B cell (primary cell): ENCODE results near the gene GALNT17. TPM values are rescaled to one million over a fixed set of nuclear protein-coding genes. Genes with fewer than 3 reads are reported as not detected.
"Not testable (repeated sequence)": the region's sequence is repeated elsewhere in the genome, so short reads cannot be mapped to it uniquely, and the experiment has no call there.

ENCODE experiments used
- ATAC-seq: fragments of 200-7000 bp; cut with Tn5 transposase; one replicate; pipeline ENCODE4 v1.10.0; 2021; ENCODE audit warnings: low read depth, mild to moderate bottlenecking, moderate number of reproducible peaks, moderate library complexity
- CTCF ChIA-PET: fragments of 350-600 bp; sonication (Branson Sonifier 250); formaldehyde crosslinking; loops from one replicate; lab custom pipeline; 2021; ENCODE audit warnings: antibody characterized with exemption, inconsistent platforms; lab: Charles Lee
- POLR2A ChIA-PET: fragments of 350-600 bp; sonication (Branson Sonifier 250); formaldehyde crosslinking; loops from one replicate; lab custom pipeline; 2021; ENCODE audit warnings: antibody characterized with exemption; lab: Charles Lee
- DNase-seq: peaks from one replicate; pipeline ENCODE4 v3.0.0; 2013
- H2AFZ ChIP-seq: 2 replicates; pipeline ENCODE4 v1.6.1; 2012; ENCODE audit warnings: mild to moderate bottlenecking, low read depth, low read length; ENCODE audit not compliant: insufficient read depth, poor library complexity, severe bottlenecking
- H3K27ac ChIP-seq, 2 donors: 1 replicate in 1 of 2; 2 replicates in 1 of 2; pipeline ENCODE4 v1.5.1; 2012 to 2013; ENCODE audit warnings: low read length in 2 of 2, mild to moderate bottlenecking in 2 of 2, moderate library complexity in 1 of 2
- H3K27me3 ChIP-seq, 4 experiments: fragments of 200-600 bp in 1 of 4; sonication (generic) in 1 of 4; replicated peaks in 1 of 4; 1 replicate in 2 of 4; 2 replicates in 2 of 4; pipeline versions ENCODE4 v1.6.1 to v1.7.0; 2013 to 2016; ENCODE audit warnings: low read length in 3 of 4, mild to moderate bottlenecking in 2 of 4, mixed read lengths in 1 of 4, moderate library complexity in 1 of 4; ENCODE audit not compliant: insufficient read depth in 4 of 4, control insufficient read depth in 3 of 4; ENCODE audit errors: control extremely low read depth in 1 of 4
- H3K36me3 ChIP-seq, 2 experiments: replicated peaks in 1 of 2; 1 replicate in 1 of 2; 2 replicates in 1 of 2; pipeline versions ENCODE4 v1.6.1 to v1.7.1; 2013; ENCODE audit warnings: low read length in 1 of 2; ENCODE audit not compliant: insufficient read depth in 2 of 2, control insufficient read depth in 1 of 2; ENCODE audit errors: control extremely low read depth in 1 of 2, extremely low read depth in 1 of 2
- H3K4me1 ChIP-seq, 2 donors: fragments of 200-600 bp in 1 of 2; sonication (generic) in 1 of 2; 1 replicate in 1 of 2; 2 replicates in 1 of 2; pipeline versions ENCODE4 v1.5.1 to v1.6.1; 2013 to 2017; ENCODE audit warnings: low read length in 2 of 2; ENCODE audit not compliant: control insufficient read depth in 2 of 2, insufficient read depth in 2 of 2
- H3K4me2 ChIP-seq: replicated peaks from 2 replicates; pipeline ENCODE3; 2012; ENCODE audit warnings: mild to moderate bottlenecking, low read depth, low read length; ENCODE audit not compliant: poor library complexity, severe bottlenecking
- H3K4me3 ChIP-seq, 5 experiments: fragments of 200-600 bp in 1 of 5; sonication (generic) in 1 of 5; 1 replicate in 3 of 5; 2 replicates in 2 of 5; pipeline versions ENCODE4 v1.5.1 to v1.7.0; 2011 to 2016; ENCODE audit warnings: low read length in 4 of 5, mild to moderate bottlenecking in 4 of 5, low read depth in 2 of 5, control low read depth in 1 of 5, moderate library complexity in 1 of 5; ENCODE audit not compliant: insufficient read depth in 1 of 5; ENCODE audit errors: control extremely low read depth in 1 of 5, extremely low read depth in 1 of 5
- H3K79me2 ChIP-seq: fragments of 200-600 bp; sonication (generic); one replicate; pipeline ENCODE4 v1.6.0; 2016; ENCODE audit warnings: low read length; ENCODE audit not compliant: control insufficient read depth, insufficient read depth
- H3K9ac ChIP-seq: fragments of 200-600 bp; sonication (generic); 2 replicates; pipeline ENCODE4 v1.6.1; 2017; ENCODE audit warnings: mild to moderate bottlenecking, low read length, moderate library complexity
- H3K9me3 ChIP-seq, 3 donors: one replicate each; pipeline versions ENCODE4 v1.6.1 to v1.7.1; 2013; ENCODE audit warnings: low read length in 2 of 3; ENCODE audit not compliant: control insufficient read depth in 2 of 3, insufficient read depth in 1 of 3; ENCODE audit errors: control extremely low read depth in 1 of 3
- H4K20me1 ChIP-seq: 2 replicates; pipeline ENCODE4 v1.6.0; 2012; ENCODE audit warnings: mild to moderate bottlenecking, low read length; ENCODE audit not compliant: insufficient read depth, control insufficient read depth, poor library complexity, severe bottlenecking
- H3K27ac Mint-ChIP-seq: one replicate; pipeline ENCODE4 v1.8.0; 2021; ENCODE audit warnings: mixed read lengths
- H3K27me3 Mint-ChIP-seq: one replicate; pipeline ENCODE4 v1.8.0; 2021; ENCODE audit warnings: mixed read lengths
- H3K4me1 Mint-ChIP-seq: one replicate; pipeline ENCODE4 v1.8.0; 2021; ENCODE audit warnings: mixed read lengths
- H3K4me3 Mint-ChIP-seq: one replicate; pipeline ENCODE4 v1.8.0; 2021; ENCODE audit warnings: mixed read lengths
- H3K9me3 Mint-ChIP-seq: one replicate; pipeline ENCODE4 v1.8.0; 2022; ENCODE audit warnings: mixed read lengths; ENCODE audit not compliant: insufficient read depth
- EZH2 ChIP-seq: IDR thresholded peaks from 2 replicates; pipeline ENCODE4 v1.6.1; 2012; ENCODE audit warnings: borderline replicate concordance, low read depth, mild to moderate bottlenecking, moderate library complexity, low read length; ENCODE audit not compliant: insufficient read depth, poor library complexity, severe bottlenecking
- WGBS: methylation state at CpG from one replicate; pipeline ENCODE4 v1.1.5; 2013; ENCODE audit warnings: missing lambda C conversion rate; ENCODE audit not compliant: insufficient coverage; 5-methylcytosine and 5-hydroxymethylcytosine counted together
- intact Hi-C: fragments of 100-400 bp; cut with micrococcal nuclease; formaldehyde crosslinking; loops from one replicate; pipeline ENCODE4 v1.10.0; 2022
- polyA plus RNA-seq: library from polyadenylated mRNA; depleted of rRNA; stranded (reverse); fragments of >200 nt; gene quantifications from 2 replicates; pipeline ENCODE4 v1.2.3, GENCODE V29; 2012
- total RNA-seq, 2 donors: library from RNA; stranded (reverse); fragments of 120-200 nt in 1 of 2; gene quantifications; 1 replicate in 1 of 2; 2 replicates in 1 of 2; pipeline versions ENCODE4 v1.2.3 to v1.2.4, GENCODE V29; 2013 to 2022
- TF ChIP-seq, protein P1 (sequence below): fragments of 200-600 bp; IDR thresholded peaks from one replicate; pipeline ENCODE4 v1.8.0; 2022; ENCODE audit warnings: antibody characterized with exemption, mild to moderate bottlenecking

Gene GALNT17
- total and polyA plus RNA-seq, 2 donors (not counting 1 experiment from before 2014, with no cell fraction given) = not detected

GRCh38 chr7:71255537-71256178, 123.7 kb downstream of the GALNT17 start:
- H3K9me3 Mint-ChIP-seq = peaks cover 4% of the 10 kb centered on the region
- H2AFZ ChIP-seq = no peak overlapping the region
- H3K9me3 ChIP-seq = peaks cover 0 to 20% (median 0%) of the 10 kb centered on the region in 3 donors
- H3K4me3 Mint-ChIP-seq = no peak overlapping the region
- H3K27ac Mint-ChIP-seq = no peak overlapping the region
- H3K4me2 ChIP-seq = no peak overlapping the region
- H4K20me1 ChIP-seq = no peaks in the 10 kb centered on the region
- ATAC-seq (no peak), DNase-seq (no peak)
- ChIA-PET POLR2A (no interaction called here), CTCF (no interaction called here)
- H3K4me3 ChIP-seq = no peak overlapping the region
- no peaks in the 10 kb centered on the region for H3K36me3 ChIP-seq
- H3K4me1 Mint-ChIP-seq = no peaks in the 10 kb centered on the region
- WGBS = 94% methylated on average over 2 of the region's 4 CpGs
- no peaks in the 10 kb centered on the region for H3K4me1 ChIP-seq
- TF ChIP-seq, protein P1, sequence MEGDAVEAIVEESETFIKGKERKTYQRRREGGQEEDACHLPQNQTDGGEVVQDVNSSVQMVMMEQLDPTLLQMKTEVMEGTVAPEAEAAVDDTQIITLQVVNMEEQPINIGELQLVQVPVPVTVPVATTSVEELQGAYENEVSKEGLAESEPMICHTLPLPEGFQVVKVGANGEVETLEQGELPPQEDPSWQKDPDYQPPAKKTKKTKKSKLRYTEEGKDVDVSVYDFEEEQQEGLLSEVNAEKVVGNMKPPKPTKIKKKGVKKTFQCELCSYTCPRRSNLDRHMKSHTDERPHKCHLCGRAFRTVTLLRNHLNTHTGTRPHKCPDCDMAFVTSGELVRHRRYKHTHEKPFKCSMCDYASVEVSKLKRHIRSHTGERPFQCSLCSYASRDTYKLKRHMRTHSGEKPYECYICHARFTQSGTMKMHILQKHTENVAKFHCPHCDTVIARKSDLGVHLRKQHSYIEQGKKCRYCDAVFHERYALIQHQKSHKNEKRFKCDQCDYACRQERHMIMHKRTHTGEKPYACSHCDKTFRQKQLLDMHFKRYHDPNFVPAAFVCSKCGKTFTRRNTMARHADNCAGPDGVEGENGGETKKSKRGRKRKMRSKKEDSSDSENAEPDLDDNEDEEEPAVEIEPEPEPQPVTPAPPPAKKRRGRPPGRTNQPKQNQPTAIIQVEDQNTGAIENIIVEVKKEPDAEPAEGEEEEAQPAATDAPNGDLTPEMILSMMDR = no peak
- TF ChIP-seq EZH2 = no peak
- H3K27me3 ChIP-seq = no peaks in the 10 kb centered on the region
- intact Hi-C loops = no loop called here
- H3K27me3 Mint-ChIP-seq = no peaks in the 10 kb centered on the region
- no peak overlapping the region for H3K27ac ChIP-seq
- H3K79me2 ChIP-seq = no peaks in the 10 kb centered on the region
- H3K9ac ChIP-seq = no peak overlapping the region

- ATAC-seq (no peak), DNase-seq (no peak)
- Mint-ChIP-seq H3K4me3 (no peak overlapping the region), H3K9me3 (peaks cover 12% of the 10 kb centered on the region), H3K4me1 (no peaks in the 10 kb centered on the region), H3K27me3 (no peaks in the 10 kb centered on the region), H3K27ac (no peak overlapping the region)
- Histone ChIP-seq H3K9ac (no peak overlapping the region), H3K27me3 (no peaks in the 10 kb centered on the region), H3K4me1 (no peaks in the 10 kb centered on the region), H3K27ac (no peak overlapping the region), H3K4me3 (no peak overlapping the region), H3K4me2 (no peak overlapping the region), H3K9me3 (peaks cover 0 to 41% (median 0%) of the 10 kb centered on the region in 3 donors), H4K20me1 (no peaks in the 10 kb centered on the region), H3K79me2 (no peaks in the 10 kb centered on the region), H2AFZ (no peak overlapping the region), H3K36me3 (no peaks in the 10 kb centered on the region)
- 79% methylated on average over 5 of the region's 7 CpGs for WGBS
- POLR2A ChIA-PET = no interaction called here
- TF ChIP-seq, protein P1 = no peak
- no peak for TF ChIP-seq EZH2
- CTCF ChIA-PET = no interaction called here
- intact Hi-C loops = no loop called here
Observed at GRCh38 chr7:71261066-71261465, 129.1 kb downstream of the GALNT17 start.

DNA sequence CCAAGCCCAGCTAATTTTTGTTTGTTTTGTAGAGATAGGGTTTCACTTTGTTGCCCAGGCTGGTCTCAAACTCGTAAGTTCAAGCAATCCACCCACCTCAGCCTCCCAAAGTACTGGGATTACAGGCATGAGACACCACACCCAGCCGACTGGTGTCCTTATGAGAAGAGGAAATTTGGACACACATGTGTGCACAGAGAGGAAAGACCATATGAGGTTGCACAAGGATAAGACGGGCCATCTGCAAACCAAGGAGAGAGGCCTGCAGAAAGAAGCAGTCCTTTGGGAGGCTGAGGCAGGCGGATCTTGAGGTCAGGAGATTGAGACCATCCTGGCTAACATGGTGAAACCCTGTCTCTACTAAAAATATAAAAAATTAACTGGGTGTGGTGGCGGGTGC, 130.9 kb downstream of the GALNT17 start:
- H3K9me3 Mint-ChIP-seq = peaks cover 17% of the 10 kb centered on the region
- H3K4me1 ChIP-seq, H3K4me2 ChIP-seq, H3K9ac ChIP-seq, ATAC-seq, DNase-seq, H2AFZ ChIP-seq, H3K4me3 ChIP-seq, H3K4me1 Mint-ChIP-seq, H3K79me2 ChIP-seq, H3K27me3 Mint-ChIP-seq, H3K36me3 ChIP-seq, H3K4me3 Mint-ChIP-seq, H4K20me1 ChIP-seq, POLR2A ChIA-PET, intact Hi-C loops, H3K27me3 ChIP-seq, CTCF ChIA-PET, H3K27ac ChIP-seq, H3K27ac Mint-ChIP-seq: not testable (repeated sequence)
- 89% methylated on average over 2 of the region's 5 CpGs for WGBS
- peaks cover 0 to 33% (median 0%) of the 10 kb centered on the region in 3 donors for H3K9me3 ChIP-seq
